ENCODE measurements around the gene WNT6. TPM values are rescaled to one million over a fixed set of nuclear protein-coding genes. Genes with fewer than 3 reads are reported as not detected.

WNT6 gene
- total and polyA plus RNA-seq, 2 experiments from 2014 or later: not detected

DNA sequence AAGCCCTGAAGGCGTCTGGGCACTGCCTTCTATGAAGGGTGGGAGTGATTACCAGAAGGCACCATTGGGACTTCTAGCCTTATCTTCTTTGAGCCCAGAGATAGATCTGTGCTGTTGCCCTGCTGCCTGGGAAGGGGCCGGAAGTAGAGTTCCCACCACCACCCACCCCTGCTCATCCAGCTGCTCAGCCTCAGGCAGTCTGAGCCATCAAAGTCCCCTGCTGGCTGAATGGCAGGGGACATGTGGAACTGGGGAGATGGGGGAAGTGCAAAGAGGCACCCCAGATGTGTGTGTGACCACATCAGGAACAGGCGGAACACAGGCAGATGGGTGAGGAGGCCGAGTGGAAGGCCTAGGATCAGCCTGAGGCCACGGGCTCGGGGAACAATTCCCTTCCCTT is 17.7 kb downstream of the WNT6 start:
- Histone ChIP-seq H3K27me3 (replicated peaks; ENCODE audit: insufficient read depth) (peaks cover 57% of the 10 kb centered on the region), H3K27ac (no peak overlapping the region)
- in situ Hi-C loops (cut with MboI): no loop called here

DNA sequence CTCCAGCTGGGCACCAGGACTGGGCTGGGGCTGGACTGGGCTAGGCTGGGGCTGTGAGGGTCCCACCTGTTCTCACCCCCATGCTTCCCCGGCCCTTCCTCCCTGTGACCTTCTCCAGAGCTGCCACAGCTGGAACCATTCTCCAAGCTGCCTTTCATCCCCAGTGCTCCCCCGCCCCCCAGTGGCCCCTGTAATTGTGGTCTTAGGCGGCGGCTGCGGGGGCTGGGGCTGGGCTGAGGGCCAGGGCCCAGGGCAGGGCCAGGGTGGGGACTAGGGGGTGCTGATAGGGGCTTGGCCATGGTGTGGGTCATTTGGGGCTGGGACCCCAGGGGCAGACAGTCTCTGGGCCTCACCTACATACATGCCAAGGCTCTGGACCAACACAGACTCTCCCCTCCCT is 18.3 kb downstream of the WNT6 start:
- peaks cover under 1% of the 10 kb centered on the region; the same call in 1 of the 2 replicates for H3K4me1 ChIP-seq (ENCODE audit: insufficient read depth)
- no peak overlapping the region for H3K9ac ChIP-seq
- WGBS, 2 experiments (ENCODE audit: low coverage in 1 of 2, low lambda C conversion rate in 2 of 2, missing lambda C conversion rate in 2 of 2): 59 to 70% methylated on average over 3 to 5 of the region's 5 CpGs
- H3K36me3 ChIP-seq (ENCODE audit: low read depth): no peaks in the 10 kb centered on the region
- no peak for DNase-seq
- H4K20me1 ChIP-seq (ENCODE audit: insufficient read depth): no peaks in the 10 kb centered on the region
- H3K27ac ChIP-seq: no peak overlapping the region
- TF ChIP-seq EZH2phosphoT487 (IDR thresholded peaks at IDR 0.05; ENCODE audit: insufficient read depth, low read depth) (no peak), EZH2 (IDR thresholded peaks at IDR 0.05; ENCODE audit: insufficient read depth, poor library complexity, severe bottlenecking) (no peak)
- no peak overlapping the region for H3K4me3 ChIP-seq
- no peaks in the 10 kb centered on the region for H3K9me2 ChIP-seq (ENCODE audit: insufficient read depth)
- in situ Hi-C loops (cut with MboI): no loop called here
- no peaks in the 10 kb centered on the region for H3K9me3 ChIP-seq (ENCODE audit: low read depth)
- H2AFZ ChIP-seq: no peak overlapping the region
- peaks cover 52% of the 10 kb centered on the region for H3K27me3 ChIP-seq (replicated peaks; ENCODE audit: insufficient read depth)
- H3K4me2 ChIP-seq (ENCODE audit: unreplicated experiment): no peak overlapping the region
- 0 out of 2 replicates have a peak, but pooled peaks cover 5% of the 10 kb centered on the region for H3F3A ChIP-seq (ENCODE audit: insufficient read depth)
- H3K79me2 ChIP-seq (ENCODE audit: insufficient read depth): no peaks in the 10 kb centered on the region

More for the DNA sequence above, 17.7 kb downstream of the WNT6 start:
- 28 to 41% methylated on average over 6 of the region's 6 CpGs for WGBS, 2 experiments (ENCODE audit: low coverage in 1 of 2, low lambda C conversion rate in 2 of 2, missing lambda C conversion rate in 2 of 2)
- no peaks in the 10 kb centered on the region for H4K20me1 ChIP-seq (ENCODE audit: insufficient read depth)
- 0 out of 2 replicates have a peak, but pooled peaks cover 1% of the 10 kb centered on the region for H3F3A ChIP-seq (ENCODE audit: insufficient read depth)
- H3K4me2 ChIP-seq (ENCODE audit: unreplicated experiment): no peak overlapping the region
- TF ChIP-seq EZH2phosphoT487 (IDR thresholded peaks at IDR 0.05; ENCODE audit: insufficient read depth, low read depth) (no peak), EZH2 (IDR thresholded peaks at IDR 0.05; ENCODE audit: insufficient read depth, poor library complexity, severe bottlenecking) (no peak)
- no peaks in the 10 kb centered on the region for H3K36me3 ChIP-seq (ENCODE audit: low read depth)
- no peaks in the 10 kb centered on the region for H3K9me3 ChIP-seq (ENCODE audit: low read depth)
- no peaks in the 10 kb centered on the region for H3K4me1 ChIP-seq (ENCODE audit: insufficient read depth)
- H3K4me3 ChIP-seq: no peak overlapping the region
- no peak for DNase-seq
- H3K9me2 ChIP-seq (ENCODE audit: insufficient read depth): no peaks in the 10 kb centered on the region
- H3K9ac ChIP-seq: no peak overlapping the region
- H2AFZ ChIP-seq: no peak overlapping the region
- H3K79me2 ChIP-seq (ENCODE audit: insufficient read depth): no peaks in the 10 kb centered on the region

DNA sequence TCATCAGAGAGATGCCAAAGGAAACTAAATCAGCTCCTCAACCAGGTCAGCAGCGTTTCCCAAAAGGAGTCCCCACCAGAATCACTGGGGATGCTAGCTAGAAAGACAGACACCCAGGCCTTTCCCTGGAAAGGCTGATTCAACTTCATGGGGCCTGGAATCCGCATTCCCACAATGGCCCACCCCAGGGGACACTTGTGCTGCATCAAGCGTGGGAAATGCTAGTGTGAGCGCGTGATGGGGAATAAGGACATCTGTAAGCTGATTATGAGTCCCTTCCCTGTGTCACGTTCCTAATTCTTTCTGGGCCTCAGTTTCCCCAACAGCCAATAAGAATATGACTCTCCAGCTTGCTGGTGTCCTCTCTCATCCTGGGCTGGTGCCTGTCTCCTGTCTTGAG is 18.9 kb downstream of the WNT6 start:
- H3K27ac ChIP-seq: no peak overlapping the region

DNA sequence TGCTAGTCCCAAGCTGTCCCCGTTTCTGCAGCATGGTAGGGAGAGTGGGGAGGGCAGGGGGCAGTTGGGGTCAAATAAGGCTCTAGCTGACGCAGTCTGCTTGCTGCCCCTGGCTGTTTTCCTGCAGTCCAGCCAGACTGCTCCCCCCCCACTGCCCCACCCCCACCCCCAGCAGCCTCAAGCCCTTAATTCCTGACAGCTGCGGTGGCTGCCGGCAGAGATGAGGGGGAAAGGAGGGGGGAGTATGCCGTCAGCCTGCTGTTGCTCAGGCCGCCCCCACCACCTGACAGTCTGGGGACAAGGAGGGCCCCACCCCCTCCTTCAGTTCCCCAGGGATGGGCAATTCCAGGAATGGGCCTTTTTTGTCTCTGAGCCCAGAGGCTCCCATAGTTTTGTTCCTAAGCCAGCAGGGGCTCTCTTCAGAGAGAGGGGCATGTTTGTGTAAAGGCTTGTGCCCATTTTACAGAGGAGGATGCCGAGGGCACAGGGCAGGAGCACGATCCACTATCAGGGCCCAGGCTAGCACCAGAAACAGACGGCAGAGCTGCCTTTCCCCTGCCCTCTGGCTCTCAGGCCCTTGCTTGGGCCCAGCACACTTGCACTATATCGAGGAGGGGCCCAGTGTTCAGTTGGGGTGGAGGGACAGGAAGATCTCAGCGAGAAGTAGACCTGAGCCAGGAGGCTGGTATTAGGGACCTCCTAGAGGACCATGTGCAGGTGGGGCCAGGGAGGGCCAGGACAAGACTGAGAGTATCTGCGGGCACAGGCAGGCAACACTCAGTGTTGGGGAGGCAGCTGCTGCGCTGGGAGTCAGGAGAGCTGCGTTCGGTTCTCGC is 19.5 kb downstream of the WNT6 start:
- Histone ChIP-seq H3K4me2 (ENCODE audit: unreplicated experiment) (no peak overlapping the region), H4K20me1 (ENCODE audit: insufficient read depth) (no peaks in the 10 kb centered on the region), H3K9me3 (ENCODE audit: low read depth) (no peaks in the 10 kb centered on the region), H3K79me2 (ENCODE audit: insufficient read depth) (no peaks in the 10 kb centered on the region), H2AFZ (no peak overlapping the region), H3F3A (ENCODE audit: insufficient read depth) (0 out of 2 replicates have a peak, but pooled peaks cover 5% of the 10 kb centered on the region), H3K27ac (no peak overlapping the region), H3K4me1 (ENCODE audit: insufficient read depth) (peaks cover 4% of the 10 kb centered on the region), H3K36me3 (ENCODE audit: low read depth) (no peaks in the 10 kb centered on the region), H3K9me2 (ENCODE audit: insufficient read depth) (no peaks in the 10 kb centered on the region), H3K4me3 (no peak overlapping the region), H3K27me3 (replicated peaks; ENCODE audit: insufficient read depth) (peaks cover 43% of the 10 kb centered on the region), H3K9ac (no peak overlapping the region)
- TF ChIP-seq EZH2 (IDR thresholded peaks at IDR 0.05; ENCODE audit: insufficient read depth, poor library complexity, severe bottlenecking): no peak
- TF ChIP-seq EZH2phosphoT487 (IDR thresholded peaks at IDR 0.05; ENCODE audit: insufficient read depth, low read depth): no peak
- in situ Hi-C loops (cut with MboI): no loop called here
- 72 to 79% methylated on average over 15 to 16 of the region's 16 CpGs for WGBS, 2 experiments (ENCODE audit: low coverage in 1 of 2, low lambda C conversion rate in 2 of 2, missing lambda C conversion rate in 2 of 2)
- no peak for DNase-seq

More for the DNA sequence above, 18.9 kb downstream of the WNT6 start:
- Histone ChIP-seq H3K9ac (no peak overlapping the region), H3K4me2 (ENCODE audit: unreplicated experiment) (no peak overlapping the region), H3K4me3 (no peak overlapping the region), H4K20me1 (ENCODE audit: insufficient read depth) (no peaks in the 10 kb centered on the region), H3F3A (ENCODE audit: insufficient read depth) (0 out of 2 replicates have a peak, but pooled peaks cover 5% of the 10 kb centered on the region), H3K27me3 (replicated peaks; ENCODE audit: insufficient read depth) (peaks cover 47% of the 10 kb centered on the region), H3K4me1 (ENCODE audit: insufficient read depth) (peaks cover 4% of the 10 kb centered on the region), H3K9me3 (ENCODE audit: low read depth) (no peaks in the 10 kb centered on the region), H3K79me2 (ENCODE audit: insufficient read depth) (no peaks in the 10 kb centered on the region), H3K9me2 (ENCODE audit: insufficient read depth) (no peaks in the 10 kb centered on the region), H2AFZ (no peak overlapping the region), H3K36me3 (ENCODE audit: low read depth) (no peaks in the 10 kb centered on the region)
- DNase-seq: no peak
- 71 to 74% methylated on average over 6 of the region's 6 CpGs for WGBS, 2 experiments (ENCODE audit: low coverage in 1 of 2, low lambda C conversion rate in 2 of 2, missing lambda C conversion rate in 2 of 2)
- TF ChIP-seq EZH2 (IDR thresholded peaks at IDR 0.05; ENCODE audit: insufficient read depth, poor library complexity, severe bottlenecking) (no peak), EZH2phosphoT487 (IDR thresholded peaks at IDR 0.05; ENCODE audit: insufficient read depth, low read depth) (no peak)
- in situ Hi-C loops (cut with MboI): no loop called here
